ENCODE results near the gene CDS1. TPM values are rescaled to one million over a fixed set of nuclear protein-coding genes. Genes with fewer than 3 reads are reported as not detected.

The CDS1 gene
- polyA plus RNA-seq, 6 donors from 2014 or later = 0.07 TPM; not detected in 5

DNA sequence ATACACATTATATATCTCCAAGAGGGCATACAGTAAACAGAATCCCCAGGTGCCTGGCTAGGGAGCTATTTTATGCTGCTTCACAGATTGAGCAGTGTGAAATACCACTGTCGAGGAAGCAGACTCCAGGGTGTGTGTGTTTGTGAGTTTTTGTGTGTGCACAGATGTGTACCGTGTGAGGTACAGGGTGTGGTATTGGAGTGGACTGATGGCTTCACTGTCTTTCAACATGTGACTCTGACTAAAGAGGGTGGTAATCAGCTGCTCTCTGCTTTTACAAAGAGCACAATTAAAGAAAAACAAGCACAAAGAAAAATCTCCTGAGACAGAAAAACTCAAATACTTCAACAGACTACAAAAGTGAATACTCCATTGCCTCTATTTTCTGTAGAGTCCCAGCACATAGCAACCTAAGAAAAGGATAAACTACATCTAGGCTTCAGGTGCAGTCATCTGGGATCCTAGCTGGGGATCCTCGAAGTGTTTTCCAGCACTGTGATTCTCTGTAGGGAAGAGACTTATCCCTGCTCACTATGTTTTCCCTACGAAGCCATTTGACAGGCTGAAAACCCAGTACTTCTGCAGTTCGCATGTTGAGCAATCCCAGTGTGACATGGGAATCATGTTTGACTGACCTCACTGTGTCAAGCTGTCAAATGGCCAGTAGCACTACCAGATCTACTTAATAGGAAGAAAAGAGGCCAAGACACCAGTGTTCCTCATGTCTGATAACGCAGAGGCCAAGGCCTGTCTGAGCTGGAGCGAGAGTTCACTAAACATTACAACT lies 100.3 kb downstream of the CDS1 start:
- H3K4me3 Mint-ChIP-seq = no peak overlapping the region
- DNase-seq = no peak
- H3K9me3 Mint-ChIP-seq = no peaks in the 10 kb centered on the region
- H3K27me3 Mint-ChIP-seq = no peaks in the 10 kb centered on the region
- no peak for ATAC-seq (ENCODE audit: low read depth in 2 of 2)
- no peaks in the 10 kb centered on the region for H3K4me1 Mint-ChIP-seq
- no peaks in the 10 kb centered on the region for H3K36me3 Mint-ChIP-seq
- no peak overlapping the region for H3K27ac Mint-ChIP-seq

DNA sequence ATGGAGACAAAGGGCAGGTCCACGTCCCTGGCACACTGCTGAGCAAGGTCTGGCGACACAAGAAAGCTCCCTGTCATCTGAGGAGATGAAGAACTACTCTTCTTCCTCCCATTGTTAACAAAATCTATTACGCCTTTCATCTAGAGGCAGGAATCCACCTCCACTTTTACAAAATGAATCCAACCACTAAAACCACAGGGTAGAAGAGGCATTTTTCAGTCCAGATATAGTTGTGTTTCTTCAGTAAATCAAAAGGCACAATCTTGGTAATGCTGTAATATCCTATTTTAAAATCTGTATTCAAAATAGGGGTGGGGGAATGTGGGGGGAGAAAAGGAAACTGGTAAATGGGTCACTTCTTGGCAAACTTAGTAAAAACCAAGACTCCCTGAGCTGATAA lies 101.4 kb downstream of the CDS1 start:
- ATAC-seq (ENCODE audit: low read depth in 2 of 2) = no peak
- no peak for DNase-seq
- Mint-ChIP-seq H3K27ac (no peak overlapping the region), H3K27me3 (no peaks in the 10 kb centered on the region), H3K9me3 (no peaks in the 10 kb centered on the region), H3K36me3 (no peaks in the 10 kb centered on the region), H3K4me3 (no peak overlapping the region), H3K4me1 (no peaks in the 10 kb centered on the region)

GRCh38 chr4:84685105-84685504 lies 102.2 kb downstream of the CDS1 start:
- H3K4me1 Mint-ChIP-seq = no peaks in the 10 kb centered on the region
- ATAC-seq (ENCODE audit: low read depth in 2 of 2) = no peak
- H3K27me3 Mint-ChIP-seq = no peaks in the 10 kb centered on the region
- no peaks in the 10 kb centered on the region for H3K9me3 Mint-ChIP-seq
- no peak overlapping the region for H3K27ac Mint-ChIP-seq
- DNase-seq = no peak
- no peaks in the 10 kb centered on the region for H3K36me3 Mint-ChIP-seq
- H3K4me3 Mint-ChIP-seq = no peak overlapping the region

DNA sequence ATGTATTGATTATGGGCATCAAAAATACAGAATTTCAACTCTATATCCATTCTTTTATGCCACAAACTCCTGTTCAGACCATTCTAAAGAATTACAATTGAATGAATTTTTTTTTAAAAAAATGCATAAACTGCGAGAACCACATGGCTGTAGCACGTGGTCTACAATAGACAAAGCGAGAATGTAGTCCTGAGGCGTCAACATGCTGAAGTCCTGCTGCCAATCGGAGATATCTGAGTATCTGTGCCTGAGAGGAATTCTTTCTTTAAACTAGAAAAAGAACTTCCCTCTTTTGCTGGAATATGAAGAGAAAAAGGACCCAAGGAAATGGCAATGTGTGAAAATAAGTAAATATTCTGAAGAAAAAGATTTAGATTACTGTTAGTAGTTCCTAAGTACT lies 105.7 kb downstream of the CDS1 start:
- no peak overlapping the region for H3K27ac Mint-ChIP-seq
- DNase-seq (no peak), ATAC-seq (ENCODE audit: low read depth in 2 of 2) (no peak)
- H3K4me3 Mint-ChIP-seq = no peak overlapping the region
- H3K4me1 Mint-ChIP-seq = no peaks in the 10 kb centered on the region
- H3K36me3 Mint-ChIP-seq = no peaks in the 10 kb centered on the region
- H3K27me3 Mint-ChIP-seq = peaks cover 0 to 7% (median 0%) of the 10 kb centered on the region in 3 donors
- no peaks in the 10 kb centered on the region for H3K9me3 Mint-ChIP-seq

DNA sequence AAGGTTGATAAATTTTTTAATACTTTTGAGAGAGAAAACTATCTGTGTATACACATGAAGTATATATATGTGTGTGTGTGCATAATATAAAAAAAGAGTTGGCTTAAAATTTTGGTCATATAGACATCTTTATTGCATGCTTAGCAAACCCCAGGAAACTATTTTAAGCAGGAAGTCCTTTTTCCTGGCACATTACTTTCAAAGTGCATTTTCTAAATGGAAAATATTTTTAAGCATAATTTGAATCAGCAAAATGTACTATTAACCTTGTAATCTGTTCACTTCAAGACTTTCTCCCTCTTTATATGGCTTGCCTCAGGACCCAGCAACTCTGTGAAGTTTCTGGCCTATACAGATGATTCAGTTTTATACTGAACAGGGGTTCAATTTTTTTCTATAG lies 106.3 kb downstream of the CDS1 start:
- Mint-ChIP-seq H3K9me3 (no peaks in the 10 kb centered on the region), H3K4me1 (no peaks in the 10 kb centered on the region), H3K36me3 (no peaks in the 10 kb centered on the region), H3K4me3 (no peak overlapping the region), H3K27ac (no peak overlapping the region), H3K27me3 (peaks cover 0 to 7% (median 0%) of the 10 kb centered on the region in 3 donors)
- DNase-seq (no peak), ATAC-seq (ENCODE audit: low read depth in 2 of 2) (no peak)

GRCh38 chr4:84690481-84690880 lies 107.6 kb downstream of the CDS1 start:
- Mint-ChIP-seq H3K4me3 (no peak overlapping the region), H3K36me3 (no peaks in the 10 kb centered on the region)
- DNase-seq = no peak

GRCh38 chr4:84691170-84691691 lies 108.3 kb downstream of the CDS1 start:
- Mint-ChIP-seq H3K9me3 (no peaks in the 10 kb centered on the region), H3K4me3 (no peak overlapping the region), H3K27ac (no peak overlapping the region), H3K36me3 (no peaks in the 10 kb centered on the region), H3K27me3 (peaks cover 0 to 7% (median 0%) of the 10 kb centered on the region in 3 donors), H3K4me1 (no peaks in the 10 kb centered on the region)
- ATAC-seq (ENCODE audit: low read depth in 2 of 2) (no peak), DNase-seq (no peak)

More at GRCh38 chr4:84690481-84690880, 107.6 kb downstream of the CDS1 start:
- no peak for ATAC-seq (ENCODE audit: low read depth in 2 of 2)
- Mint-ChIP-seq H3K27me3 (peaks cover 0 to 7% (median 0%) of the 10 kb centered on the region in 3 donors), H3K9me3 (no peaks in the 10 kb centered on the region), H3K27ac (no peak overlapping the region), H3K4me1 (no peaks in the 10 kb centered on the region)

DNA sequence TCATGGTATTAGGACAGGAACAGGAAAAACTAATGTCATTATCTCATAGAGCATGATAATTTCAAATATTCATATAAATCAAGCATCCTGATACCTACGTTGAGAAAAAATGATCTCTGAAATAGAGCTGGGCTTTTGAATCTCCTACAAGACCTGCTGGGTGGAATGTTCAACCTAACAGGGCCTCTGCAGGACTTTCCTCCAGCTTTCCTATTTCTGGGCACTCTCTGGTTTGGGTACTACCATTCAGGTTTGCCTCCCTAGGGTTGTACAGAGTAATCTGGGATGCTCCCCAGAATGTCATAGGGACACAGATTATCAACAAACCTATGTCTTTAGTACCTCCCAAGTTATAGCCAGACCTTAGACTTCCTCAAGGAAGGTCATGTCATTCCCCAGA lies 108.9 kb downstream of the CDS1 start:
- ATAC-seq (ENCODE audit: low read depth in 2 of 2) (no peak), DNase-seq (no peak)
- Mint-ChIP-seq H3K4me3 (no peak overlapping the region), H3K4me1 (no peaks in the 10 kb centered on the region), H3K27me3 (peaks cover 0 to 7% (median 0%) of the 10 kb centered on the region in 3 donors), H3K9me3 (no peaks in the 10 kb centered on the region), H3K27ac (no peak overlapping the region), H3K36me3 (no peaks in the 10 kb centered on the region)

- no peaks in the 10 kb centered on the region for H3K9me3 Mint-ChIP-seq
- H3K4me1 Mint-ChIP-seq = no peaks in the 10 kb centered on the region
- no peak overlapping the region for H3K27ac Mint-ChIP-seq
- no peak for DNase-seq
- ATAC-seq (ENCODE audit: low read depth in 2 of 2) = no peak
- no peak overlapping the region for H3K4me3 Mint-ChIP-seq
- H3K36me3 Mint-ChIP-seq = no peaks in the 10 kb centered on the region
- H3K27me3 Mint-ChIP-seq = no peaks in the 10 kb centered on the region
Measured at GRCh38 chr4:84697159-84697558, 114.2 kb downstream of the CDS1 start.

GRCh38 chr4:84697615-84698201 lies 114.8 kb downstream of the CDS1 start:
- no peak overlapping the region for H3K4me3 Mint-ChIP-seq
- H3K4me1 Mint-ChIP-seq = no peaks in the 10 kb centered on the region
- H3K27ac Mint-ChIP-seq = no peak overlapping the region
- H3K27me3 Mint-ChIP-seq = no peaks in the 10 kb centered on the region
- ATAC-seq (ENCODE audit: low read depth in 2 of 2) (no peak), DNase-seq (no peak)
- no peaks in the 10 kb centered on the region for H3K36me3 Mint-ChIP-seq
- no peaks in the 10 kb centered on the region for H3K9me3 Mint-ChIP-seq

DNA sequence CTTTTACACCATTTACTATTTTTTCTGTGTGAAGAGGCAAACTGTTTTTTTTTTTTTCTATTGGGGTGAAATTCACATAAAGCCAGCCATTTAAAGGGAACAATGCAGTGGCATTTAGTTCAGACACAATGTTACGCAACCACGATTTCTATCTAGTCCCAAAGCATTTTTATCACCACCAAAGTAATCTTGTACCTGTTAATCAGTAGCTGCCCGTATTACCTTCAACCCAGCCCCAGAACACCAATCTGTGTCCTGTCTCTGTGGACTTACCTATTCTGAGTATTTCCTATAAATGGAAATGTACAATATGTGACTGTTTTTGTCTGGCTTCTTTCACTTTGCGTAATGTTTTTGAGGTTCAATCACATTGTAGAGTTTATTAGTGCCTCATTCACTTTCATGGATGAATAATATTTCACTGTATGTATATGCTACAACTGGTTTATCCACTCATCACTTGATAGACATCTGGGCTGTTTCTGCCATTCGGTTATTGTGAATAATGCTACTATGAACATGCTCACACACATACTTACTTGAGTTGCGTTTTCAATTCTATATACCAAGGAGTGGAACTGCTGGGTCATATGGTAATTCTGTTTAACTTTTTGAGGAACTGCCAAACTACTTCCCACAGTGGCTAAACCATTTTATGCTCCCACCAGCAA lies 116.2 kb downstream of the CDS1 start:
- Mint-ChIP-seq H3K27me3 (no peaks in the 10 kb centered on the region), H3K9me3 (no peaks in the 10 kb centered on the region), H3K27ac (no peak overlapping the region), H3K36me3 (no peaks in the 10 kb centered on the region), H3K4me3 (no peak overlapping the region), H3K4me1 (no peaks in the 10 kb centered on the region)
- DNase-seq = no peak
- ATAC-seq (ENCODE audit: low read depth in 2 of 2) = no peak
